IPS-20b (cell line): ENCODE results near the gene ZSCAN25.

ENCODE experiments used
- H3K27ac ChIP-seq: one replicate; pipeline ENCODE4 v1.5.1; 2013; ENCODE audit warnings: low read length
- H3K27me3 ChIP-seq: 2 replicates; pipeline ENCODE4 v1.6.1; 2013; ENCODE audit warnings: mild to moderate bottlenecking, low read length, inconsistent platforms; ENCODE audit not compliant: insufficient read depth
- H3K36me3 ChIP-seq: 2 replicates; pipeline ENCODE4 v1.6.1; 2013; ENCODE audit warnings: low read depth, mild to moderate bottlenecking, inconsistent platforms, low read length, moderate library complexity; ENCODE audit not compliant: insufficient read depth
- H3K4me1 ChIP-seq: 2 replicates; pipeline ENCODE4 v1.6.1; 2013; ENCODE audit warnings: mild to moderate bottlenecking, control low read depth, inconsistent platforms, low read length, moderate library complexity; ENCODE audit not compliant: insufficient read depth
- H3K4me3 ChIP-seq: 2 replicates; pipeline ENCODE4 v1.5.1; 2013; ENCODE audit warnings: mild to moderate bottlenecking, low read length, inconsistent platforms
- H3K9ac ChIP-seq: 2 replicates; pipeline ENCODE4 v1.6.1; 2013; ENCODE audit warnings: low read depth, mild to moderate bottlenecking, inconsistent platforms, low read length, moderate library complexity
- H3K9me3 ChIP-seq: 2 replicates; pipeline ENCODE4 v1.6.1; 2013; ENCODE audit warnings: mild to moderate bottlenecking, low read depth, low read length, inconsistent platforms; ENCODE audit not compliant: insufficient read depth

Gene ZSCAN25

DNA sequence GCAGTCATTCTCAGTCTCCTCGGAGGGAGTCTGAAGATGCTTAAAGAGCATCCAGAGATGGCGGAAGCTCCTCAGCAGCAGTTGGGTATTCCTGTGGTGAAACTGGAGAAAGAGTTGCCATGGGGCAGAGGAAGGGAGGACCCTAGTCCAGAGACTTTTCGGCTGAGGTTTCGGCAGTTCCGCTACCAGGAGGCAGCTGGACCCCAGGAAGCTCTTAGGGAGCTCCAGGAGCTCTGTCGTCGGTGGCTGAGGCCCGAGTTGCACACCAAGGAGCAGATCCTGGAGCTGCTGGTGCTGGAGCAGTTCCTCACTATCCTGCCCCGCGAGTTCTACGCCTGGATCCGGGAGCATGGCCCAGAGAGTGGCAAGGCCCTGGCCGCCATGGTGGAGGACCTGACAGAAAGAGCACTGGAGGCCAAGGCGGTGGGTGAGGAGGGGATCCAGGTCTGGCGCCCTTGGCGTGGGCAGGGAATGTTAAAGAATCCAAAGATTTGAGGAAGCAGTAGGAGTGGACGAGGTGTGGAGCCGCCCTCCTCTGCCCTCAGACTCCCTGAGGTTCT lies 2.9 kb downstream of the ZSCAN25 start:
- H3K4me1 ChIP-seq: peaks cover 10% of the 10 kb centered on the region
- H3K27me3 ChIP-seq: no peaks in the 10 kb centered on the region
- H3K9me3 ChIP-seq: no peaks in the 10 kb centered on the region
- H3K36me3 ChIP-seq: peaks cover 67% of the 10 kb centered on the region
- no peak overlapping the region for H3K4me3 ChIP-seq
- no peak overlapping the region for H3K9ac ChIP-seq
- H3K27ac ChIP-seq: no peak overlapping the region

GRCh38 chr7:99621271-99621670 lies 4.5 kb downstream of the ZSCAN25 start:
- H3K4me3 ChIP-seq: no peak overlapping the region
- no peak overlapping the region for H3K27ac ChIP-seq
- H3K27me3 ChIP-seq: no peaks in the 10 kb centered on the region
- no peaks in the 10 kb centered on the region for H3K9me3 ChIP-seq
- peaks cover 83% of the 10 kb centered on the region for H3K36me3 ChIP-seq
- H3K4me1 ChIP-seq: peaks cover 7% of the 10 kb centered on the region
- H3K9ac ChIP-seq: no peak overlapping the region

DNA sequence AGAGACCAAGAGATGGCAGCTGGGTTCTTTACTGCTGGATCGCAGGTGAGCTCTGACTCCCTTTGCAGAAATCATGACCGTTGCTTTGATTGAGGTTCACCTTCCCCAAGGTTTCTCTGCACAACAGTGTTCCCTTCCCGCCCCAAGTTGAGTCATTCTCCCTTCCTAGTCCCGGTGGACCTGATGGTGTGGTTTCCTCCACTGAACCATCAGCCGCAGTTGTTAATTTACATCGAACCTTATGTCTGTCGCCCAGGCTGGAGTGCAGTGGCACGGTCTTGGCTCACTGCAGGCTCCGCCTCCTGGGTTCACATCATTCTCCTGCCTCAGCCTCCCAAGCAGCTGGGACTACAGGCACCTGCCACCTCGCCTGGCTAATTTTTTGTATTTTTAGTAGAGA lies 5.8 kb downstream of the ZSCAN25 start:
- Histone ChIP-seq H3K9me3 (no peaks in the 10 kb centered on the region), H3K4me1 (peaks cover 4% of the 10 kb centered on the region), H3K27ac (no peak overlapping the region), H3K27me3 (no peaks in the 10 kb centered on the region), H3K4me3 (no peak overlapping the region), H3K9ac (no peak overlapping the region), H3K36me3 (peaks cover 96% of the 10 kb centered on the region)

GRCh38 chr7:99623091-99623693 lies 6.4 kb downstream of the ZSCAN25 start:
- H3K9me3 ChIP-seq: no peaks in the 10 kb centered on the region
- no peak overlapping the region for H3K4me3 ChIP-seq
- H3K9ac ChIP-seq: no peak overlapping the region
- peaks cover 2% of the 10 kb centered on the region; the same call in 1 of the 2 replicates for H3K4me1 ChIP-seq
- H3K27me3 ChIP-seq: no peaks in the 10 kb centered on the region
- H3K36me3 ChIP-seq: peaks cover 100% of the 10 kb centered on the region
- no peak overlapping the region for H3K27ac ChIP-seq

DNA sequence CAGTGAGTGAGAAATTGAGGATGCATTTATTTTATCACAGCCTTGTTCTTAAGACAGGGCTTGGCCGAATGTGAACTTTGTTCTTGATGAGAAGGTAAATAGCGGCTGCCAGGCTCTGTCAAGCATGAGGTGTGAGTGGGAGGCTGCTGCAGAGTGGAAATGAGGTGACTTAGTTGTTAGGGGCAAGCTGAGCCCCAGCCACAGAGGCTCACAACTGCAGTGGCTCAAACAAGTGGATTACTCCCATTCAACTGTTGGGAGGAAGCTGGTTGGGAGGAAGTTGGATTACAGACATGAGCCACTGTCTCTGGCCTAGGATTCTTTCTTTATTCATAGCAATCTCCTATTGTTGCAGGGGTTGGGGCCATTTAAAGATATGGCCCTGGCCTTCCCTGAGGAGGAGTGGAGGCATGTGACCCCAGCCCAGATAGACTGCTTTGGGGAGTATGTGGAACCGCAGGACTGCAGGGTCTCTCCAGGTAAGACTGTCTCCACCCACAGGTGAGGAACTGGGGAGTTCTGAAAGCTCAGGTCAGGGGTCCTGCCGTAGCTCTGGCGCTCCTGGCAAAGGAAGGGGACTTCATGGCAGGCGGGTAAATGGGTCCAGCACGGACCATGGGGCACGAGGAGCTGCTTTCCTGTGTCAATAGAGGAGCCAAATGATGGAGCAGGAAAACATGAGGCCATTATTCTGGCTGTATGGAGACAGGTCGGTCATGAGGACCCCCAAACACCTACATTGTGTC lies 7.1 kb downstream of the ZSCAN25 start:
- Histone ChIP-seq H3K4me3 (no peak overlapping the region), H3K36me3 (peaks cover 100% of the 10 kb centered on the region), H3K9ac (no peak overlapping the region), H3K27me3 (no peaks in the 10 kb centered on the region), H3K4me1 (peaks cover 9% of the 10 kb centered on the region), H3K27ac (no peak overlapping the region), H3K9me3 (no peaks in the 10 kb centered on the region)

GRCh38 chr7:99624484-99624883 lies 7.7 kb downstream of the ZSCAN25 start:
- no peaks in the 10 kb centered on the region for H3K9me3 ChIP-seq
- no peak overlapping the region for H3K9ac ChIP-seq
- H3K4me3 ChIP-seq: no peak overlapping the region
- peaks cover 13% of the 10 kb centered on the region for H3K4me1 ChIP-seq
- H3K27ac ChIP-seq: no peak overlapping the region
- peaks cover 100% of the 10 kb centered on the region for H3K36me3 ChIP-seq
- no peaks in the 10 kb centered on the region for H3K27me3 ChIP-seq

GRCh38 chr7:99625321-99625720 lies 8.6 kb downstream of the ZSCAN25 start:
- Histone ChIP-seq H3K27ac (no peak overlapping the region), H3K9me3 (no peaks in the 10 kb centered on the region), H3K36me3 (peaks cover 100% of the 10 kb centered on the region), H3K27me3 (no peaks in the 10 kb centered on the region), H3K9ac (no peak overlapping the region), H3K4me3 (no peak overlapping the region), H3K4me1 (peaks cover 14% of the 10 kb centered on the region)

DNA sequence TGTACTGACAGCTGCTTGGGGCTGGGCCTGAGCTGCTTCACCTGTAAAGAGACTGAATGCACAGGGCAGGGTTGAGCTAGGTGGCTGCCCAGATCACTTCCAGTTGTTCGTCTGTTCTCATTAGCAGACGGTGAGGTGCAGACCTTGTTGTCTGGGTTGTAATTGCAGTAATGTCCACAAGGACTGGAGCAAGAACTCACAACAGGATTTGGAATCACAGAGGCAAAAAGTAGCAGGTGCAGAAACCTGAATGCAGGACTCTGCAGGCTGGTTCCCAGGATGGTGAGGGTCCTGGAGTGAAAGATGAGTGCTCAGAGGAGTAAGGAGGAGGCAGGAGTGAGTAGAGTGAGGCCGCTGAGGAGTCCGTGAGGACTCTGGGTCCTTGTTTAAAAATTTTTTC lies 9.2 kb downstream of the ZSCAN25 start:
- no peak overlapping the region for H3K9ac ChIP-seq
- H3K4me1 ChIP-seq: peaks cover 18% of the 10 kb centered on the region
- peaks cover 100% of the 10 kb centered on the region for H3K36me3 ChIP-seq
- H3K27ac ChIP-seq: no peak overlapping the region
- no peaks in the 10 kb centered on the region for H3K9me3 ChIP-seq
- H3K27me3 ChIP-seq: no peaks in the 10 kb centered on the region
- no peak overlapping the region for H3K4me3 ChIP-seq

DNA sequence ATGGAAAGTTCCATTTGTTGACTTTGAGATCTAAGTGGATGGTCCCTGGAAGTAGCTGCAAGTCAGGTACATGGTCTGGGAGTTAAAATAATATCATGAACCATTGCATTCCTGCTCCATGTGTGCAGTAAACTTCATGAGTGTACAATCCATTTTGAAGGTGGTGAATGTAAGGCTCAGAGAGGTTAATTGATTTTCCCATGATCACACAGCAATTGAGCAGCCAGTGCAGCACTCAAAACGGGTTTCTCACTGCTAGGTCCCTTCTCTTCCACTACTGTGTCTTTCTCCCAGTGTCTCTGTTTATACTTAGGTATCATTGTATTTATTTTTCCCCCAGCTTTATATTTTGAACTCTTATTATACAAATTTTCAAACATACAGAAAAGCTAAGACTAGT lies 9.9 kb downstream of the ZSCAN25 start:
- peaks cover 25% of the 10 kb centered on the region for H3K4me1 ChIP-seq
- H3K4me3 ChIP-seq: no peak overlapping the region
- no peaks in the 10 kb centered on the region for H3K27me3 ChIP-seq
- no peak overlapping the region for H3K9ac ChIP-seq
- H3K36me3 ChIP-seq: peaks cover 98% of the 10 kb centered on the region
- H3K9me3 ChIP-seq: no peaks in the 10 kb centered on the region
- no peak overlapping the region for H3K27ac ChIP-seq

- no peak overlapping the region for H3K27ac ChIP-seq
- no peaks in the 10 kb centered on the region for H3K27me3 ChIP-seq
- H3K36me3 ChIP-seq: peaks cover 89% of the 10 kb centered on the region
- H3K4me3 ChIP-seq: no peak overlapping the region
- H3K9me3 ChIP-seq: no peaks in the 10 kb centered on the region
- H3K4me1 ChIP-seq: peaks cover 26% of the 10 kb centered on the region
- H3K9ac ChIP-seq: no peak overlapping the region
Measured at GRCh38 chr7:99627513-99627912, 10.8 kb downstream of the ZSCAN25 start.

- Histone ChIP-seq H3K36me3 (peaks cover 80% of the 10 kb centered on the region), H3K27ac (peak overlapping the region; percentile 18), H3K4me3 (peak overlapping the region; percentile 29; the same call in 1 of the 2 replicates), H3K4me1 (peaks cover 26% of the 10 kb centered on the region), H3K9ac (peak overlapping the region; percentile 47; the same call in 1 of the 2 replicates), H3K9me3 (no peaks in the 10 kb centered on the region), H3K27me3 (no peaks in the 10 kb centered on the region)
Measured at GRCh38 chr7:99628471-99629465, 12.0 kb downstream of the ZSCAN25 start.
